Measurements from ENCODE around the gene HCN1. TPM values are rescaled to one million over a fixed set of nuclear protein-coding genes. Genes with fewer than 3 reads are reported as not detected.
"Not testable (repeated sequence)": the region's sequence is repeated elsewhere in the genome, so short reads cannot be mapped to it uniquely, and the experiment has no call there.

The HCN1 gene
- total RNA-seq, 1 donor from 2014 or later = 0.56 TPM

DNA sequence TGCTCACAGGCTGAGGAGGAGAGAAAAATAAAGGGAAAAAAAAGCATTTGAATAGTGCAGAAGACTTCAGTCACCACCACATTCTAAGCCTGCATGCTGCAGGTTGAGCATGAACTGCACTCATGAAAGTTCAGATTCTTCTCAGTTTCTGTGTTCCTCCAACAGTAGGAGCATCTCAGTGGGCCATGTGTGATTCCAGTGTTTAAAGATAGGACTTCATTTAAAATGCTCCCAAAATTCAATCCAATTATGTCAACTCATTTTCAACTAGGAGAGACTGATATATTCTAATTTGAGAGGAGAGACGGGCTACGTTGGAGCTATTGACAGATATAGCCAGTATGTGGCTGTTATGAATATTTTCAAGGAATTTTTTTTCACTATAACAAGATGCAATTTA is 186.8 kb downstream of the HCN1 start:
- no peak for DNase-seq
- H3K4me3 Mint-ChIP-seq (ENCODE audit: unreplicated experiment) = no peak overlapping the region

DNA sequence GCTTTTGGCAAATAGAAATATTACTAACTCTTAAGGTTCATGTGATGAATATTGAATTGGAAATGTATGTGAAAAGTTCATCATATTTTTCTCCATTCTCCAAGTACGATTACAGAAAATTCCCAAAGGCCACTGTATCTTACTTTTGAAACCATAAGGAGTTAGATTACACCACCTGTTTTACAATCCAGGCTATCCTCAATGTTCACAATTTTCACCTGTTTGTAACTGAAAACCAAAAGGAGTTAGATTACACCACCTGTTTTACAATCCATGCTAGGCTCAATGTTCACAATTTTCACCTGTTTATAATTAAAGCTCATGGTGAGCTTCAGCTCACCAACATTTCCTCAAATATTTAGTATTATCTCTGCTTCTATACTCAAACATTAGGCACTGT is 188.0 kb downstream of the HCN1 start:
- Mint-ChIP-seq H3K27me3 (ENCODE audit: unreplicated experiment) (no peaks in the 10 kb centered on the region), H3K4me1 (ENCODE audit: low read depth, unreplicated experiment) (peaks cover 6% of the 10 kb centered on the region), H3K27ac (ENCODE audit: unreplicated experiment) (no peak overlapping the region), H3K4me3 (ENCODE audit: unreplicated experiment) (no peak overlapping the region), H3K9me3 (ENCODE audit: unreplicated experiment) (no peaks in the 10 kb centered on the region), H3K36me3 (ENCODE audit: unreplicated experiment) (no peaks in the 10 kb centered on the region)
- TF ChIP-seq, protein P1, sequence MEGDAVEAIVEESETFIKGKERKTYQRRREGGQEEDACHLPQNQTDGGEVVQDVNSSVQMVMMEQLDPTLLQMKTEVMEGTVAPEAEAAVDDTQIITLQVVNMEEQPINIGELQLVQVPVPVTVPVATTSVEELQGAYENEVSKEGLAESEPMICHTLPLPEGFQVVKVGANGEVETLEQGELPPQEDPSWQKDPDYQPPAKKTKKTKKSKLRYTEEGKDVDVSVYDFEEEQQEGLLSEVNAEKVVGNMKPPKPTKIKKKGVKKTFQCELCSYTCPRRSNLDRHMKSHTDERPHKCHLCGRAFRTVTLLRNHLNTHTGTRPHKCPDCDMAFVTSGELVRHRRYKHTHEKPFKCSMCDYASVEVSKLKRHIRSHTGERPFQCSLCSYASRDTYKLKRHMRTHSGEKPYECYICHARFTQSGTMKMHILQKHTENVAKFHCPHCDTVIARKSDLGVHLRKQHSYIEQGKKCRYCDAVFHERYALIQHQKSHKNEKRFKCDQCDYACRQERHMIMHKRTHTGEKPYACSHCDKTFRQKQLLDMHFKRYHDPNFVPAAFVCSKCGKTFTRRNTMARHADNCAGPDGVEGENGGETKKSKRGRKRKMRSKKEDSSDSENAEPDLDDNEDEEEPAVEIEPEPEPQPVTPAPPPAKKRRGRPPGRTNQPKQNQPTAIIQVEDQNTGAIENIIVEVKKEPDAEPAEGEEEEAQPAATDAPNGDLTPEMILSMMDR (IDR thresholded peaks at IDR 0.05; ENCODE audit: partially characterized antibody, unreplicated experiment) = no peak
- DNase-seq = no peak

More for the DNA sequence above, 186.8 kb downstream of the HCN1 start:
- no peaks in the 10 kb centered on the region for H3K9me3 Mint-ChIP-seq (ENCODE audit: unreplicated experiment)
- TF ChIP-seq, protein P1 (IDR thresholded peaks at IDR 0.05; ENCODE audit: partially characterized antibody, unreplicated experiment) = no peak
- H3K27me3 Mint-ChIP-seq (ENCODE audit: unreplicated experiment) = no peaks in the 10 kb centered on the region
- no peaks in the 10 kb centered on the region for H3K36me3 Mint-ChIP-seq (ENCODE audit: unreplicated experiment)
- no peak overlapping the region for H3K27ac Mint-ChIP-seq (ENCODE audit: unreplicated experiment)
- H3K4me1 Mint-ChIP-seq (ENCODE audit: low read depth, unreplicated experiment) = peaks cover 6% of the 10 kb centered on the region

DNA sequence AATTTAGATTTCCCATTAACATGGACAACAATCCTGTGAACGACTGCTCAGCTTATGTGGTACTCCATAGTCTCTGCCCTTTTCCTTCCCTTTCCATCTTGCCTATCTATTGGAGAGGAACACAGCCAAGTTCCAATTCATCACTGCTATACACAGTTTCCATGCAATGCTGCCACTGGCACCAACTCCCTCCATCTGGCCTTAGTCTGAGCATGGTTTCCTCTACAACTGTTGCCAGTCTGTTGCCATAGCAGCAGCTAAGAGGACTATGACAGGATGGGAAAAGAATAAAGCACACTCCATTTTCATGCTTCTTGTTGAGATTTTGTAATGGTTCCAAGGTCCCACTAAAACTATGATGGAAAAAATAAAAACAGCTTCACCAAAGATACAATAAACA is 189.0 kb downstream of the HCN1 start:
- Mint-ChIP-seq H3K4me1 (ENCODE audit: low read depth, unreplicated experiment) (peaks cover 6% of the 10 kb centered on the region), H3K4me3 (ENCODE audit: unreplicated experiment) (peak overlapping the region; percentile 8), H3K9me3 (ENCODE audit: unreplicated experiment) (no peaks in the 10 kb centered on the region), H3K27me3 (ENCODE audit: unreplicated experiment) (no peaks in the 10 kb centered on the region), H3K36me3 (ENCODE audit: unreplicated experiment) (no peaks in the 10 kb centered on the region), H3K27ac (ENCODE audit: unreplicated experiment) (peak overlapping the region; percentile 41)
- TF ChIP-seq, protein P1 (IDR thresholded peaks at IDR 0.05; ENCODE audit: partially characterized antibody, unreplicated experiment) = no peak
- peak; percentile 57 for DNase-seq

DNA sequence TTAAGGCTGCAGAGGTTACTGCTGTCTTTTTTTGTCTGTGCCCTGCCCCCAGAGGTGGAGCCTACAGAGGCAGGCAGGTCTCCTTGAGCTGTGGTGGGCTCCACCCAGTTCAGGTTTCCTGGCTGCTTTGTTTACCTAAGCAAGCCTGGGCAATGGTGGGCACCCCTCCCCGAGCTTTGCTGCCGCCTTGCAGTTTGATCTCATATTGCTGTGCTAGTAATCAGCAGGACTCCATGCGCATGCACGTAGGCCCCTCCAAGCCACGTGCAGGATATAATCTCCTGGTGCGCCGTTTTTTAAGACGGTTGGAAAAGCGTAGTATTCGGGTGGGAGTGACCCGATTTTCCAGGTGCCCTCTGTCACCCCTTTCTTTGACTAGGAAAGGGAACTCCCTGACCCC is 197.2 kb downstream of the HCN1 start:
- H3K27me3 Mint-ChIP-seq (ENCODE audit: unreplicated experiment); H3K4me1 Mint-ChIP-seq (ENCODE audit: low read depth, unreplicated experiment); DNase-seq; H3K27ac Mint-ChIP-seq (ENCODE audit: unreplicated experiment); H3K4me3 Mint-ChIP-seq (ENCODE audit: unreplicated experiment); H3K9me3 Mint-ChIP-seq (ENCODE audit: unreplicated experiment); H3K36me3 Mint-ChIP-seq (ENCODE audit: unreplicated experiment): not testable (repeated sequence)

DNA sequence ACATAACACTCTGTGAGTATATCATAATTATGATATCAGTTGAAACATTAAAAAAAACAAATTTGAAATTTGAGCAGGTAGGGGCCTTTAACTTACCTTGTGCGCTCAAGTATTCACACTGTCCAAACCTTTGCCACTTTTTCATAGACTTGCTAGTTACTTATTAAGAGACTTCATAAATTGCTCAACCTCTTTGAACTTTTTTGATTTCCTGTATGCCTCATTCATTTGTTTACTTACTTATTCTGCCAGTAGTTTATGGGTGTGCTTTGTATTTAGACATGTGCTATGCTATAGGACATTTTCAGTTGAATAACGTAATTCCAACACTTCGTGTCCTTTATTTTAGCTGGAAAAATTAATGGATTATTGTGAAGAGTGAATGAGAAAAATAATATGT is 204.8 kb downstream of the HCN1 start:
- TF ChIP-seq, protein P1 (IDR thresholded peaks at IDR 0.05; ENCODE audit: partially characterized antibody, unreplicated experiment) = no peak
- Mint-ChIP-seq H3K4me3 (ENCODE audit: unreplicated experiment) (no peak overlapping the region), H3K9me3 (ENCODE audit: unreplicated experiment) (no peaks in the 10 kb centered on the region), H3K27ac (ENCODE audit: unreplicated experiment) (no peak overlapping the region), H3K36me3 (ENCODE audit: unreplicated experiment) (no peaks in the 10 kb centered on the region), H3K4me1 (ENCODE audit: low read depth, unreplicated experiment) (no peaks in the 10 kb centered on the region), H3K27me3 (ENCODE audit: unreplicated experiment) (peaks cover 2% of the 10 kb centered on the region)
- no peak for DNase-seq

DNA sequence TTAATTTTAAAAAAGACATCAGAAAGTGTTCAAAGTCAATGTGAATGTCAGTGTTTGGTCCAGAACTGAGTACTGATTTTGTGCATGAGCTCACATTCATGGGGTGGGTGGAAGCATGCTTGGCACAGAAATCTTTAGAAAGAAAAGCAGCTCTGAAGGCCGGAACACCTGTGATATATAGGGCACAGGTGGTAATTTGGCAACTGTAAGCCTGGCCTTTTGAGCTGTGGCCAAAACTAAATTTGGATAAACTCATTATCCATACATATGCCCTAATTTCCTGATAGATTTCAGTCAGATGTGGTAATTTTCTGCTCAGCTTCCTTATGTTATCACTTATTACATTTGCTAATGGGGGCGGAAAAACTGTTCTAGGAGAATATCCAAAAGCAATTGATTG is 211.4 kb downstream of the HCN1 start:
- H3K36me3 Mint-ChIP-seq (ENCODE audit: unreplicated experiment) = no peaks in the 10 kb centered on the region
- TF ChIP-seq, protein P1 (IDR thresholded peaks at IDR 0.05; ENCODE audit: partially characterized antibody, unreplicated experiment) = no peak
- no peak overlapping the region for H3K27ac Mint-ChIP-seq (ENCODE audit: unreplicated experiment)
- H3K4me1 Mint-ChIP-seq (ENCODE audit: low read depth, unreplicated experiment) = no peaks in the 10 kb centered on the region
- H3K4me3 Mint-ChIP-seq (ENCODE audit: unreplicated experiment) = no peak overlapping the region
- H3K9me3 Mint-ChIP-seq (ENCODE audit: unreplicated experiment) = no peaks in the 10 kb centered on the region
- DNase-seq = no peak
- H3K27me3 Mint-ChIP-seq (ENCODE audit: unreplicated experiment) = no peaks in the 10 kb centered on the region
